ENCODE data around the gene ZNF532.
"Not testable (repeated sequence)": the region's sequence is repeated elsewhere in the genome, so short reads cannot be mapped to it uniquely, and the experiment has no call there.

Gene ZNF532

GRCh38 chr18:58864146-58865032 is at the start of gene ZNF532:
ZNF532 (plus strand) TSS chr18:58864877. CDS start in a region left out here.
- no peak for DNase-seq

- no peak for DNase-seq
Observed at GRCh38 chr18:58819051-58819450, 45.6 kb upstream of the ZNF532 start.

DNA sequence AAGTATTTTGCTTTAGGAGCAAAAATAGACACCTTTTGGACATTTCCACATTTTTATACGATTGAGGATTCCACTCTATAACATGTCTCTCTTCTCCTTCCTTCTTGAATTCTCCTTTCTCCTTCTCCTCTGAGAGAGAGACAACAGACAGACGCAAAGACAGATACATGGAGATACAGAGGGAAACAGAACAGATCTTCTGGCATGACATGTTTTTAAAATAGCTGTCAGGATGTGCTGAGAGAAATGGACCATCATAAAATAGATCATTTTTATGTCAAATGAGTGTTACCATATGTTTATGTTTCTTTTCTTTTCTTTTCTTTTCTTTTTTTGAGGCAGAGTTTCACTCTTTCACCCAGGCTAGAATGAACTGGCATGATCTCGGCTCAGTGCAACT is 44.4 kb upstream of the ZNF532 start:
- DNase-seq: no peak

DNA sequence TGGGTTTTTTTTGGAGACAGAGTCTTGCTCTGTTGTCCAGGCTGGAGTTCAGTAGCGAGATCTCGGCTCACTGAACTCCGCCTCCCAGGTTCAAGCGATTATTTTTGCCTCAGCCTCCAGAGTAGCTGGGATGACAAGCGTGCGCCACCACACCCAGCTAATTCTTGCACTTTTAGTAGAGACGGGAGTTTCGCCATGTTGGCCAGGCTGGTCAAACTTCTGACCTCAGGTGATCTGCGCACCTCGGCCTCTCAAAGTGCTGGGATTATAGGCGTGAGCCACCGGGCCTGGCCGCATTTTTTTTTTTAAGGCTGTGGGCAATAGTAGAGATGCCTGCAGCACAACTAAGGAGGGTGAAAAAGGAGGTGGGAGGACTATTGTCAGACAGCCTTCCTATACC is 41.7 kb upstream of the ZNF532 start:
- no peak for DNase-seq

- no peak for DNase-seq
Observed at GRCh38 chr18:58823412-58823811, 41.3 kb upstream of the ZNF532 start.

DNA sequence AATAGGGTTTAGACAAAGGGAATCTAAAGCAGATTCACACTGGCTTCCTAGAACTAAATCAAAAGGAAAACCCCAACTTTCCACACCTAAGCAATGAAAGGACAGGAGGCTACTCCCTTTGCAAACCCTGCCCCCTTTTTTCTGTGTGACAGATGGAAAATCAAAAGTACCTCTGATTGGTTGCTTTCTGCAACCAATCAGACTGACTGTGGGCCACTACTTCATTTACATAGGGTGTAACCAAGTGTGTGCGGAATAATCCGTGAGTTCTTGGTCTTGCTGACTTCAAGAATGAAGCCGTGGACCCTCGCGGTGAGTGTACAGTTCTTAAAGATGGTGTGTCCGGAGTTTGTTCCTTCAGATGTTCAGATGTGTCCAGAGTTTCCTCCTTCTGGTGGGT is 37.8 kb upstream of the ZNF532 start:
- not testable (repeated sequence) for DNase-seq

- DNase-seq: no peak
Observed at GRCh38 chr18:58827428-58827827, 37.2 kb upstream of the ZNF532 start.

DNA sequence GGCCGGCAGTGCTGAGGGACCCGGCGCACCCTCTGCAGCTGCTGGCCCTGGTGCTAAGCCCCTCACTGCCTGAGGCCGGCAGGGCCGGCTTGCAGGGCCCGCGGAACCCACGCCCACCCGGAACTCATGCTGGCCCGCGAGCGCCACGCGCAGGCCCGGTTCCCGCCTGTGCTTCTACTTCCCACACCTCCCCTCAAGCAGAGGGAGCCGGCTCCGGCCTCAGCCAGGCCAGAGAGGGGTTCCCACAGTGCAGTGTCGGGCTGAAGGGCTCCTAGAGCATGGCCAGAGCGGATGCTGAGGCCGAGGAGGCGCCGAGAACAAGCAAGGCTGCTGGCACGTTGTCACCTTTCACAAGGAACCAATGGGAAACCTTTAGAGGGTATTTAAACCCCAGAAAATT is 36.8 kb upstream of the ZNF532 start:
- no peak for DNase-seq

- DNase-seq: no peak
Observed at GRCh38 chr18:58828399-58829121, 36.1 kb upstream of the ZNF532 start.

- no peak for DNase-seq
Observed at GRCh38 chr18:58829263-58829662, 35.4 kb upstream of the ZNF532 start.

- not testable (repeated sequence) for DNase-seq
Observed at GRCh38 chr18:58829886-58830285, 34.8 kb upstream of the ZNF532 start.

- DNase-seq: no peak
Observed at GRCh38 chr18:58831606-58832005, 33.1 kb upstream of the ZNF532 start.

- no peak for DNase-seq
Observed at GRCh38 chr18:58838165-58838860, 26.4 kb upstream of the ZNF532 start.

DNA sequence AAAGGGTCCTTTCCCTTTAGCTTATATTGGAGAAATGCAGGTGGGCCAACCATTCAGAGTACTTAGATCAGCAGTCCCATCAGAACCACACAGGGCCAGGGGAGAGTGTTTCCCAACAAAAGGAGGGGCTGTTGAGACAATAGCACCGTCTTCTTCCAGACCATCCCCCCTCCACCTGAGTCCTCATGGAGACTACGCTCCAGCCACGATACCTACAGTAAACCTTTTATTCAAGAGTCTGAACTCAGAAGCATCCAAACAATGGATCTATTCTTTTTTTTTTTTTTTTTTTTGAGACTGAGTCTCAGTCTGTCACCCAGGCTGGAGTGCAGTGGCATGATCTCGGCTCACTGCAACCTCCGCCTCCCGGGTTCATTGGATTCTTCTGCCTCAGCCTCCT is 25.7 kb upstream of the ZNF532 start:
- no peak for DNase-seq

GRCh38 chr18:58842978-58843687 is 21.5 kb upstream of the ZNF532 start:
- no peak for DNase-seq

- DNase-seq: no peak
Observed at GRCh38 chr18:58843688-58844035, 21.0 kb upstream of the ZNF532 start.

DNA sequence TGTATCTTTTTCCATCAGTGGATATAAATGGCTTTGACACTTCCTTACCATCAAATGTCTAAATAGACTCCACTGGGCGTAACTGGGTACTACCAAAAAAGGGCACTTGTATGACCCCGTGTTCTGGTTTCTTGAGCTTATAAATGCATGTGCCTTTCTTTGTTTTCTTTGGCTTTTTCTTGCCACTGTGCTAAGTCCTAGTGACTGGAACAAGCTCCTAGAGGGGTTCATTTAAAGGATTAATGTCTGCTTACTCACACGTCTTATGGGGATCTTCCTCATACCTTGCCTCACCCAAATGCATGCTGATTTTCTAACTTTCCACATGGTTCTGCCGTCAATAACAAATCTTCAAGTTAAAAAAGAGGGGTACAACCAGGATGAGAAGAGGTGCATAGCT is 19.8 kb upstream of the ZNF532 start:
- DNase-seq: no peak

DNA sequence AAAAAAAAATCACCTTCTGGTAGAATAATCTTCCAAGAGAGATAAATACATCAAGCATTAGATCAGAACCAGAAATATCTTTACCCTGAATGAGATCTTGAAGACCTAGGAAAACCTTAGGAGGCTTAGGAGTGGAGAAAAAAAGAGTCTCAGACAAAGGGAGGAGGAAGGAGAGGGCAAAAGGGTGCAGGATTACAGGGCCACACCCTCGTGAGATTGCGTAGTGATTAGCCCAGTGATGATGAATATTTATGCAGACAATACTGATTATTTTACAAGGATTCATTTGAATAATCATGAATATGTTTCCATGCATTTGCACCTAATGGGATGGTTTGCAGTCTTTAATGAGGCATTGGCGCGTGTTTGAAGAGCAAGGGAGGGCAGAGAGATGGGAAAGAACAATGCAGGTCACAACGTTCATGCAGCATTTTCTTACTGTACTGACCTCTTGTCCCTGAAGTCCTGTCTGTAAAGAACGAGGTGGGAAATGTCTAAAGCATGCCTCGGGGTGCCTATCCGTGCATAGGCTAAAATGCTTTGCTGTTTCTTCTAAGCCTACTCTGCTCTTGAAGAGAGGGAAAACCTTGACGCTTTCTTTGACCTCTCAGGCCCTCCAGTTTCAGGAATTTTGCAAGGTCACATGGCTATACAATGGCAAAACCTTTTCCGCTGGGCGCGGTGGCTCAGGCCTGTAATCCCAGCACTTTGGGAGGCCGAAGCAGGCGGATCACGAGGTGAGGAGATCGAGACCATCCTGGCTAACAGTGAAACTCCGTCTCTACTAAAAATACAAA is 18.6 kb upstream of the ZNF532 start:
- no peak for DNase-seq

GRCh38 chr18:58847383-58848071 is 17.1 kb upstream of the ZNF532 start:
- no peak for DNase-seq

DNA sequence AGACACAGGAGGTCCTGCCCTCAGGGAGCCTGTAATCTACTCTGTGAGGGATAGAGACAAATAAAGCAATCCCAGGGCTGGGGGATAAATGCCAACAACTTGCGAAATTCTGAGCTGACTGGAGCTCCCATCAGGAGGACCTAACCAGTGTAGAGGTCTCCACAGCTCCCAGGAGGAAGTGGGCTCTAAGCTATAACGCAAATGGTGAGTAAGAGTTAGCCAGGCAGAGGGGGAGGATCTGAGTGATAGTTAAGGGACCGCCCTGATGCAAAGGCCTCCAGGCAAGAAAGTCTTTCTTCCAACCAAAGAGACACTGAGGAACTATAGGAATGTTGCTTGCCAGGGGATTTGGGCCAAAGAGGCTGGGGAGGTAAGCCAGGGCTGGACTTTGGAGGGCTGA is 16.0 kb upstream of the ZNF532 start:
- DNase-seq: no peak

DNA sequence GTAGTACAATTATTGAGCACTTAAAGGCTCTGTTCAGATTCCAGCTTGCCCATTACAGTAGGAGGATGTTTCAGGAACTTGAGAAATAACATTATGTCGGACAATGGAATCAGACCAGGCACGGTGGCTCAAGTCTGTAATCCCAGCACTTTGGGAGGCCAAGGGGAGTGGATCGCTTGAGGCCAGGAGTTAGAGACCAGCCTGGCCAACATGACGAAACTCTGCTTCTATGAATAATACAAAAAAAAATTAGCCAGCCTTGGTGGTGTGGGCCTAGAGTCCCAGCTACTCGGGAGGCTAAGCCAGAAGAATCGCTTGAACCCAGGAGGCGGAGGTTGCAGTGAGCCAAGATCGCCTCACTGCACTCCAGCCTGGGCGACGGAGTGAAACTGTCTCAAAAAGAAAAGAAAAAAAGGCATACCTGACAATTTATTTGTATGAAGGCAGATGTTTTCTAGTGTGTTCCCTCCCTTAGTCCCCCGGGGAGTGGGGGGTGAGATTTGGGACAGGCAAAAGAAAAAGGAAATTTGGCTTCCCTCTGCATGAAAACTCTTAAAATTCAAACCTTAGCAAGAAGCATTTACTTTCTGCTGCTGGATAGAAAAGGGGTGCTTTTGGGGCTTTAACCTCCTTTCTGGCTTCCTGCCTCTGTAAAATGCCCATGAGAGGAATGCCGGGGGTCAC is 13.7 kb upstream of the ZNF532 start:
- DNase-seq: no peak

Data from GDM1 (cell line).